Activated gamma-delta T cell treated with Interleukin-2 at 50 U/mL for 16 hours (primary cell): ENCODE results near the gene MORC4.
"Not testable (repeated sequence)": the region's sequence is repeated elsewhere in the genome, so short reads cannot be mapped to it uniquely, and the experiment has no call there.

Source experiments
- DNase-seq: peaks from one replicate; pipeline ENCODE4 v3.0.0-alpha.2; 2020

The MORC4 gene

DNA sequence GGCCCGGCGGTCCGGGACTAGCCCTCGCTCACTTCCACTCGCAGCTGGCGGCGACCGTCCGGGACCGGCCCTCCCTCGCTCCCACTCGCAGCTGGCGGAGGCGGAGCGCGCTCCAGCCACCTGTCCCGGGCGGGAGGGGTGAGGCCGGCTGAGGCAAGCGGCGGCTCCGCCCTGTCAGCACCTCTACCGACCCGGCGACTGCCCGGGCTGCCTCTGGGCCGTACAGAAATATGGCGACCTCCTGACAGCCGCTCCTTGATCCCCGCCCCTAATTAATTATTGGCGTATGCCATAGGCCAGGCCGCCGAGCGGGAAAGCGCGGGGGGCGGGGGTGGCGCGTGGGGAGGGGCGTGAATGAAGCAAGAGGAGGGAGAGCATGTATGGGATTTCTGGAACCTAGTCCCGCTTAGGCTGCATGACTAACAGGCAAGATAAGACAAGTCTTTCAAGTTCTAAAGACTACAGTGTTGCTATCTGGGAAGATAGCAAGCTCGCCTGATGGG, at the start of gene MORC4:
MORC4 (minus strand) TSS at position 200 of the 503 bp plus-strand sequence. CDS start 243 bp downstream, outside the sequence.
- DNase-seq: peak; percentile 35

DNA sequence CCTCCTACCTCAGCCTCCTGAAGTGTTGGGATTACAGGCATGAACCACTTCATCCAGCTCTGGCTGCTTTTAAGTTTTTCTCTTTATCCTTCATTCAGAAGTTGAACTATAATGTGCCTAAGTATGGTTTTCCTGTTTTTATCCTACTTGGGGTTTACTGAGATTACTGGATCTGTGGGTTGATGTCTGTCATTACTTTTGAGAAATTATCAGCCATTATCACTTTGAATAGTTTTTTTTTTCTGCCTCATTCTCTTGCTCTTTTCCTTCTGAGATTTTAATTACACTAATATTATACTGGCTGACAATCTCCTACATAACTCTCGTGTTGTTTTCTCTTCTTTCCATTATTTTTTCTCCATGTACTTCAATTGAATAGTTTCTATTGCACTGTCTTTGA, 47.6 kb upstream of the MORC4 start:
- no peak for DNase-seq

DNA sequence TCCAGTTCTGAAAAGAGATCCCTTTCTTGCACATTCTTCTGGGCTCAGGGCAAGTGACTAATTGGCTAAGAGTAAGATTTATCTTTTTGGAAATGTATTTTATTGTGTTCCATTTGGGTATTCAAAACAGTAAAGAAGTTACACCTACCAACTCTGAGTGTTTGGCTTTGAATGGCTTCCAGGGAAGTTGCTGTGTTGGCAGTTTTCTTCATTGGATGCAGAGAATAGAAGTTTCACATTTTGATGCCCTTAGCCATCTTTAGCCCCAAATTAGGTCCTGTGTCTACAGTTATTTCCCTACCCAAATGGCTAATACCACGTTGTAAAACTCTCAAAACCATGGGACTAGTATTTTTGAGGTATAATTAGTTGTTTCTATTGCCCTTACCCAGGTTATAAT, 29.7 kb upstream of the MORC4 start:
- DNase-seq: no peak

GRCh38 chrX:107025545-107025944, 25.5 kb upstream of the MORC4 start:
- no peak for DNase-seq

- no peak for DNase-seq
These were observed 14.9 kb upstream of the MORC4 start for GRCh38 chrX:107014936-107015335.

DNA sequence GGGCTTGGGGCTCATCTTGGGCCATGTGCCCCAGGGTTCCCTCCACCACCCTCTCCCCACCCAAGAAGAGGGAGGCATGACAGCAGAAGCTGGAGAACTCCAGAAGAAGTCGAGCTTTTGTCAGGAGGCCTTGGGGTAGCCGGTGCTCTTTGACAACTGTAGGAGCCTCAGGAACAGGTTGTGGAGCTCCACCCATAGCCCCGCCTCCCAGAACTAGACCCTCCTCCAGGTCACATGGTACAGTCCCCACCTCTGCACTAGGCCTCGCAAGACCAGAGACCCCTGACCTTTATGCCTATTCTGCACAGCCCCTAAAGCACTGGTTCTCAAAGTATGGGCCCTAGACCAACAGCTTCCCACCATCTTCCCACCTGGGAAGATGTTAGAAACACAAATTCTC, 8.0 kb upstream of the MORC4 start:
- no peak for DNase-seq

DNA sequence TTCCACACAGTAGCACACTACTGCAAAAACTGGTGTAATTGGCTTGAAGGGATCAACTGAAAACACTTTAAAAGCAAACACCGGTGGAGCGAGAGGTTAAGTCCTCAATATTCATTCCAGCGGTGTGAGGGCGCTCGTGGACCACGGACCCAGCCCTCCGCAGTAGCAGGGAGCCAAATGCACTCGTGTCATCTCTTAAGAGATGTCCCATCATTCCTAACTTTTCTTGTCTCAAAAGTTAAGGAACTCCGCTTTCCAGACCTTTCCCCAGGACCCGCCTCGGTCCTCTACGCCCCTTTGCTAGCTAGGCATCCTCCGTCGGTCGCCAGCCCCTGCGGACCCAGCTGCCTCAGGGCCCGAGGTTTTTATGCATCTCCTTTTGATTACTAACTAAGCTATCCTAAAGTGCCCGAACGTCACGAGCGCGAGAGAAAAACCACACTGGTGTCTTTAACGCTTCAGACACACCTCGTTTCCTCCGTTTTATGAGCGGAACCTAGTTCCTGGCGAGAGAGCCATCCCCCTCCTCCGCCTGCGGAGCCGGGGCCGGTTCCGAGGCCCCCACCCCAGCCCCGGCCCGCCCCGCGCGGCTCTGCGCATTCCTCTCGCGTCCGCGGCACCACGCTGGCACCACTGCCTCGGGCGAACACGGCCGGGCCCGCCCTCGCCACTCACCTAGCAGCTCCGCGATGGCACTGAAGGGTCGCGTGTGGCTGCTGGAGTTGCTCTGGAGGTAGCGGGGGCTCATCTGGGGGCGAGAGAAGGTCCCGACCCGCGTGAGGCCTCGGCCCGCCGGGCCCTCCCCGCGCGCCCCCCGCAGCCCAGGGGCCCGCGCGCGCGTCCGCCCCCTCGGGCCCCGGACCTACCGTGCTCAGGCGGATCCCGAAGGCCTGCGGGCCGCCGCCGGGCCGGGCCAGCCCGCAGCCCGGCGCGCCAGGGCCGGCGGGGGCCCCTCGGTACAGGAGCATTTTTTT, 723 bp downstream of the MORC4 start:
- DNase-seq: peak; percentile 31

DNA sequence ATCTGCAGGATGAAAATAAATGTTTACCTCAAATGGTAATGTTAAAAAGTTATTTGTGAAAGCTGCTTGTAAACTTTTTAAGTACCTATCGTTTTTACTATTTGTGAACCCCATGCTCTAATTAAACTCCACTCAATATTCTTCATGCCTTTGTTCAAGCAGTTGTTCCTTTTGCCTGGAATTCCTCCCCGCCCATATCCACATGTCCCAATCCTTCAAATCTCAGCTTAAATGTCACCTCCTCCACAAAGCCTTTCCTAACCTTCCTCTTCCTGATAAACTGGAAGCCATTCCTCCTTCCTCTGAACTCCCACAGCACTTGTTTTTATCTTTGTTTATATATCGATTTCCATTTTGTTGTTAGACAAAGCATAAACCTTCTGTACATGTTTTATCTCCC, 2.4 kb downstream of the MORC4 start:
- DNase-seq: no peak

DNA sequence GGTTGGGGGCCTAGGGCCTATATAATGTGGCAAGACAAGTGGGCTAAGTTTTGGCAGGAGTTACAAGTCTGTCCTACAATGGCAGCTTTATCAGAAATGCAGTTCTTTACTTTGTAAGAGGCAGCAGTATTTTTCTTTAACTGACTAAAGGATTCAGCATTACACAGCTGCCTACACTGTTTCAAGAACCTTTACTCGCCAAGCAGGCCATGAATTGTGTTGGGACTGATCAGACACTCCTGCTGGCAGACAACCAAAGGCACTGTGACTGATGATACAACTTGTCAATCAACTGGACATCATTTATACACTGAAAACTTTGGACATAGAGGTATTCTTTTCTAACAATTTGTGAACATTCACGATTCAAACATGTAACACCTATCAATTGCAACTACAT, 4.3 kb downstream of the MORC4 start:
- DNase-seq: no peak

DNA sequence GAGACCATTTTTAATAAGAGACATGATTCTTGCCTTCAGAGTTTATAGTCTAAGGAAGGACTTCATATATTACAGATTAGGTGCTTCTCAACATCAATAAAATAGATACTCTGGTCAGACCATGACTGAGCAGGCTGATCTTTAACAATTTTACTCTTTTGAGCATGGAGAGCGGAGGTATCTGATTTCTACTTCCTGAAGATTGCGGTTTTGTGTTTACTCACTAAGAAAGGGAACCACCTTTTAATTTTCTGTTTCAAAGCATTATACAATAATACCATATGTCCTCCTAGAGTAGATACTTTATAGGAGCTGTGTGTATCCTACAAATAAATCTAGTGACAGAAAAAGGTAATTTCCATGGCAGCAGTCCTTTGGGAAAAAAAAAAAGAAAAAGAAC, 12.5 kb downstream of the MORC4 start:
- no peak for DNase-seq

- DNase-seq: no peak
These were observed 18.9 kb downstream of the MORC4 start for GRCh38 chrX:106980952-106981626.

- no peak for DNase-seq
These were observed 23.6 kb downstream of the MORC4 start for GRCh38 chrX:106976416-106976815.

- DNase-seq: no peak
These were observed 26.4 kb downstream of the MORC4 start for GRCh38 chrX:106973433-106974149.

DNA sequence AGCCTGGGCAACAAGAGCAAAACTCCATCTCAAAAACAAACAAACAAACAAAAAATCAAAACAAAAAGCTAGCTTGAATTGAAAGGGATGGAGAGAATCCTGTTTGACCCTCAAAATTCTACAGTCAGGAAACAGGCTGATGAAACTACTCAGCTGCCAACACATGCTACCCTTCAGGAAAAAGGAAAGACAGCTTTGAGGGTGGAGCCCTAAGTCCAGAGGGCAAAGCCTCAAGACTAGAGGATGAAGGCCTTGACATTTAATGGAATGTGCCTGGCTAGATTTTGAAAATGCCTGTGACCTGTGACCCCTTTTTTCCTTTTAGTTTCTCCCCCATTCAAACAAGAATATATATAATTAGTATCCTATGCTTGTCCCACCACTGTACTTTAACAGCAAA, 27.1 kb downstream of the MORC4 start:
- DNase-seq: no peak

- not testable (repeated sequence) for DNase-seq
These were observed 33.5 kb downstream of the MORC4 start for GRCh38 chrX:106966547-106966946.

GRCh38 chrX:106964290-106964689, 35.7 kb downstream of the MORC4 start:
- no peak for DNase-seq

DNA sequence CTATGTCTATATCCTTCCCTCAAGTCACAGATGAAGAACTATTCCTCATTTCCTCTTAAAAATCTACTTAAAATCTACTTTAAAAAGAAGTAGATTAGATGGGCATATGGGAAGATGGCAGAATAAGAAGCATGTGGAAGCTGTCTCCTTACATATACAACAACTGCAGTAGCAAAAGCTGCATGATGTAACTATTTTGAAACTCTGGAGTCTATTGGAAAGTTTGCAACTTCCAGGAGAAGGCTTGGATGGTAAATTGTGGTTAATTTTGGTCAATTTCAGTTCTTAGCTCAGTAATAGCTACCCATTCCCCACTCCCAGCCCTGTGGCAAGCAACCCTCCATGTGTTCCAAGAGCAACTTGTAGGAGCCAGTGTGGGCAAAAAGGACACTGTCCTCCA, 36.9 kb downstream of the MORC4 start:
- no peak for DNase-seq

DNA sequence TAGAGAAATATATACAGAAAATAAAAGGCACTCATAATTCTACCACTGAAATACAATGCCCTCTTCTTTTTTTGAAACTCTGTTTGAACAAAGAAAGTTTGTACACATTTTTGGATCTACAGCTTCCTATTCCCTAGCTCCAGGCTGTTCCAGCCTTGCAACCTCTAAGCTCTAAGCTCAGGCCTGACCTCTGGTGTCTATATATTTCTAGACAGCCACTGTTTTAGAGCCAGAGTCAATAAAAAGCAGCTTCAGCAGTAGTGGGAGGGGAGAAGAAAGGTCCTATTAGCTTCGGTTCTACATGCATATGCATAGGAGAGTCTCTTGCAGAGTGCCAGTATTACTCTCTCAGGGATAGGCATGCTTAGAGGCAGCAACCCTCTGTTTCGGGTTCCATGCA, 40.1 kb downstream of the MORC4 start:
- DNase-seq: no peak

GRCh38 chrX:106957856-106958255, 42.2 kb downstream of the MORC4 start:
- DNase-seq: no peak

GRCh38 chrX:106955004-106955772, 44.8 kb downstream of the MORC4 start:
- no peak for DNase-seq

DNA sequence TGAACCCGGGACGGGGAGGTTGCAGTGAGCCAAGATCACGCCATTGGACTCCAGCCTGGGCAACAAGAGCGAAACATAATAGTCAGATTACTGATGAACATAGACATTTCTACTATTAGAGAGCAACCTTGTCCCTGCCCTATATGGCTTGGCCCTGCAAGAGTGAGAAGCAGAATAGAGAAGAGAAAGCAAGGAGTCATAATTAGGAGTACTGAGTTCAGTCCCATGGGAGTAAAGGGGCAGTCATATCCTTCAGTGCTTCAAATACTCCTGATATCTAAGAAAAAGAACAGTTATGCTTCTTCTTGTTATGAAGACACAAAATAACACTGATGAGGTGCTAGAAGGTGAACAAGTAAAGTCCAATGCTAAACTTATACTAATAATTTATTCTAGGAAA, 46.0 kb downstream of the MORC4 start:
- no peak for DNase-seq

- no peak for DNase-seq
These were observed 47.0 kb downstream of the MORC4 start for GRCh38 chrX:106952988-106953387.
